Mammary epithelial cell (primary cell): ENCODE data around the gene DAZAP1.

ENCODE experiments used
- CTCF ChIP-seq, 2 donors: IDR thresholded peaks in 1 of 2; conservative IDR thresholded peaks in 1 of 2; 2 replicates each; pipeline ENCODE4 v1.5.1; 2011 to 2012; ENCODE audit warnings: inconsistent platforms in 2 of 2, low read length in 2 of 2, mild to moderate bottlenecking in 2 of 2, control low read depth in 1 of 2, low read depth in 1 of 2; ENCODE audit not compliant: insufficient read depth in 1 of 2; ENCODE audit errors: extremely low read depth in 1 of 2
- EZH2 ChIP-seq: IDR thresholded peaks from 2 replicates; pipeline ENCODE4 v1.6.1; 2012; ENCODE audit warnings: low read length, inconsistent platforms, borderline replicate concordance

- TF ChIP-seq CTCF (conservative IDR thresholded peaks at IDR 0.05 in 1 of 2, IDR thresholded peaks at IDR 0.05 in 1 of 2; ENCODE audit: extremely low read depth in 1 of 2, insufficient read depth in 1 of 2, low read depth in 1 of 2, low read length in 2 of 2) = no peak
- TF ChIP-seq EZH2 = no peak
Observed at GRCh38 chr19:1426736-1427135, 19.4 kb downstream of the DAZAP1 start.
